HG02610 (cell line): ENCODE measurements around the gene PLXNA2.

ENCODE experiments used
- ATAC-seq: cut with Tn5 transposase; IDR thresholded peaks from one replicate; pipeline ENCODE4 v1.9.1; 2021; ENCODE audit warnings: mild to moderate bottlenecking, moderate library complexity; ENCODE audit not compliant: unreplicated experiment

Gene PLXNA2

DNA sequence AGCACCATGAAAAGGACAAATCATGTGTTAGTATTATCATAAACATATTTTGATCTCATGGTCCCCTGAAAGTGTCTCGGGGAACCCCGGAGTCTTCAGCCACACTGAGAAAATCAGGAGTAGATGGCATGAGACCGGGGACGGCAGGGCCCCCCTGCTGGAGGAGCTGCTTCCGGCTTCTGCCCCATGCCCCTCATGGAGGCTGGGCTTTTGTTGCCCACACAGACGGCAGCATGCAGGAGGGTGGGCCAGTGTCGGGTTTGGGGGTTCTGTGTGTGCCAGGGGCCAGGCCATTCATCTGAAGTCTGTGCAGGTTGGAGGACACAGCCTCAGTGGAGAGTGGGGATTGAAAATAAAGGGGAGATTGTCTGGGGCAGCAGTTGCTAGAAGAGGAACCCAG lies 258.2 kb downstream of the PLXNA2 start:
- ATAC-seq = no peak

DNA sequence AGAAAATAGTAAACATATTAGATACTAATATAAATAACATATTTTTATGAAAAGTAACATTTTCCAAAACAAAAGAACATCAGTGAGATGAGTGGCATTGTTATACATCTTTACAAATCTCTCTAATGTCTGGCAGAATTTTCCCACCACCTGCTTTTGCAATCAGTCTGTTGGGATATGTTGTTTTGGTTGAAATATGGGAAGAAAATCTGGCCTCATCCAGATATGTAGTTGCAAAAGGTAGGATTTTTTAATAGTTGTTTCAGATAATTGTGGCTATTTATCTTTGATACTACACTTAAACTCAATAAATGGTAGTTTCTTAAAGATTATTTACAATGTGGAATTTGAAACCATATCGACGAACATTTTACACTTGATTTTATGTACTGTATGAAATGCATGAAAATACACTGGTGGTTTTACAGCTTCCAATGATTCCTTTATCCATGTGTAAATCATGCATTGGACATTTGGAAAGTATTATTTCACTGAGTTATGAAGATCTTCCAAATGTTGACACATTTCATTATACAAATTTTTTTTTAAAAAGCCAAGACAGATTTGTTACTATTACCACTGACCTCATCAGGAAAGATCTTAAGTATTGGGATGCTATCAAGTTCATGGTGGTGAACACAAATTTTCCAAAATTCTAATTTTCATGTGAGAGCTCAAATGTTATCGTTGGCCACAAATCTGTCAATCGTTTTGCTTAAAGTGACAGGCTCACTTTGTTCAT lies 259.2 kb downstream of the PLXNA2 start:
- ATAC-seq = no peak

DNA sequence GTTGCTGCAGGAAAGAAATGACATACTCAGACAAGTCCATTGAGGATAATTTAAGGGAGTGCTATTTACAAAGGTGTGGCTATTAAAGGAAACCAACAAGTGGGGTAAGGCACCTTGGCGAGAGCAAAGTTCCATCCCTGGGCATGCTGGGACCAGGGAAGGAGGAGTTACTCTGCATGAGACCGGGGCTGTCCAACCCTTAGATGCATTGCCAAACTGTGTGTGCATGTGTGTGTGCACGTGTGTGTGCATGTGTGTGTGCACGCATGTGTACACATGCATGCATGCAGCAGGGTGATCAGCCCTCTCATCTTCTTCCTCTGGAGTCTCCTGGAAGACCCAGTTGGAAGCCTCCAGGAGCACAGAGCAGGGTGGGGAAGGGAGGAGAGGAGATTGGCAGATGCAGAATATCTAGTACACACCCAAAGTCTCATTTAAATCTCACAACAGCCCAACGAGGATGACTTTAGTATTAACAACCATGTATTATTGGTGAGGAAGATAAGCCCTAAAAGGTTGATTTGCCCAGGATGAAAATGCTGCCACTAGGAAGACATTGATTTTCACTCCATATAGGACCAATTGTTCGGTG lies 261.0 kb downstream of the PLXNA2 start:
- no peak for ATAC-seq

DNA sequence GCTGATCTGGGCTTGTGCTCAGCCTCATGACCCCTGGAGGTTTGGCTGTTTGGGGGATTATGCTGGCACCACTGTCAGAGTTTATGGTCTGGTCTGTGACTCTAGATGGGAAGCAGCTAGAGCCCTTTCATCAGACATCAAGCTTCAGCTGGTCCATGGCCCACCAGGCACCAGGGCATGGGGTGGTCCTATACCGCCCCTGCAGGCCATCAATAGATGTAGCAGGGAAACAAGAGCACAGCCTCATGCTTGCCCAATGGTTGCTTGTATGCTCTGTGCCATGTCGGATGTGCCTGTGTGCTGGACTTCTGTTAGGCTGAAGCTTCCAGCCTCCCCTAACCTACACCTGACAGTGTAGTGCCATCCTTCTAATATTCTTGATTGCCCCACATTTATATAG lies 262.2 kb downstream of the PLXNA2 start:
- no peak for ATAC-seq

DNA sequence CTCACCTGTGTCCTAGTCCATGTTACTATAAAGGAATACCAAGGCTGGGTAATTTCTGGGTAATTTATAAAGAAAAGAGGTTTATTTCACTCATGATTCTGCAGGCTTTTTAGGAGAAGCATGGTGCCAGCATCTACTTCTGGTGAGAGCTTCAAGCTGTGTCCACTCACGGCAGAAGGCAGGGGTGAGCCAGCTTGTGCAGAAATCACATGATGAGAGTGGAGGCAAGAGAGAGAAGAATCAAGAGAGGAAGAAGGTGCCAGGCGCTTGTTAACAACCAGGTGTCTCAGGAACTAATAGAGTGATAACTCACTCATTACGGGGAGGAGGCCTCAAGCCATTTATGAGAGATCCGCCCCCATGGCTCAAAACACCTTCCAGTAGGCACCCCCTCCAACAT lies 265.7 kb downstream of the PLXNA2 start:
- no peak for ATAC-seq

DNA sequence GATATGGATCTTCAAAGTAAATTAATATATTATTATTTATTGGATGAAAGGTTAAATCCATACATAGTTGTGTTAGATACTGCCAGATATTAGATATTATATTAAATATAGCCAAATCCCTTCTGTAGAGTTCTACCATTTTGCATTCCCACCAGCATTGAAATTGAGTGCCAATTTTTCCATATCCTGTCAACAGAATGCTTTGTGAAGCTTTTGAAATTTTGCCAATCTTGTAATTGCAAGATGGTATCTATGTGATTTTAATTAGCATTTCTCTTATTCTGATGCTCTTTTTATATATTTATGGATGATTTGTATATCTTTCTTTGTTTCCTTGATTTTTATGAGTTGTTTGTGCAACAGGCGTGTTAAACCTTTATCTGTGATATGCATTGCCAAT lies 266.3 kb downstream of the PLXNA2 start:
- no peak for ATAC-seq

DNA sequence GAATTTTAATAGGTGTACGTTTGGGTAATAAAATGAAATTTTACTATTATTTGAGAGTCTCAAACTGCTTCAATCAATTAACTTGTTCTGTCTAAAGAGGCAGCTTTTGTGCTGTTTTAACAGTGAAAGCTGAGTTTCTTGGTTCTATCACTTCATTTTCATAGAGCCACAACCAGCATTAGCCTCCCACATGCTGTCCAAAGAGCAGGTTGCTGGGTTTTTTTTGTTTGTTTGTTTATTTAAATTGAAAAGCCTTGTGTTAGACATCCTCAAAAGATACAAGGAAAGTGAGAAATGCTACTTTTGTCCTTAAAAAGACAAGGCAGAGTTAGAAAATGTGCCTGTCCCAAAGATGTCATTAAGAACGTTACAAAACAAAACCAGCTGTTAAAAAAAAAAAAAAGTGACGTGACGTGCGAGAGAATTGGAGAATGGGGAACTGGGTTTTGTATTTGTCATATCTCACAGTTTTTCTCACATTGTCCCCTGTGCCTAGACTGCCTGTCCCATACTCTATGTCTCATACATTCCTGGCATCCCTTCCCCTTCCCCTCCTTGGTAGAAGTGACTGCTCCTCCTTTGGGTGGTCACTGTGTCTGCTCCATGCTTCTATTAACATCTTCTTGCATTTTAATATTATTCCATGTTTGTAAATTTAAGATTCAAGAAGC lies 270.2 kb downstream of the PLXNA2 start:
- ATAC-seq = no peak

DNA sequence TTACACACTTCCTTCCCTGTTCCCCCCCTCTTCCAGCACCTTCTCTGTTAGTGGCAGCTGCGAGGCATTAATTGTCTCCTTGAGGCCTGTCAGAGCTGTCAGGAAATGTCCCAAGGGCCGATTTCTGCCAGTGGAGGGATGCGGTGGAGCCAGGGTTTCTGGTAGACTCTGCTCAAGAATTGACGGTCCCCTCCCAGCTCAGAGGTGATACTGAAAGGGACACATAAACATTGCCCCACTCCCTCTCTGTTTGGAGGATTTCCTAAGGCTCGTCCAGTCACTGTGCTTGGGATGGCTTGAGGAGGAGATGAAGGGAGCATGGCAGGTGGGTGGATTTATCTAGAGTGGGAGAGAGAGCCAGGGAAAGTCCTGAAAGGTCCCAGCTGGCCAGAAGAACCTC lies 271.8 kb downstream of the PLXNA2 start:
- no peak for ATAC-seq
